Measurements from ENCODE around the gene ZNF668. TPM values are rescaled to one million over a fixed set of nuclear protein-coding genes. Genes with fewer than 3 reads are reported as not detected.

ZNF668 gene
- total RNA-seq, 1 donor from 2014 or later, result 23.1 TPM

DNA sequence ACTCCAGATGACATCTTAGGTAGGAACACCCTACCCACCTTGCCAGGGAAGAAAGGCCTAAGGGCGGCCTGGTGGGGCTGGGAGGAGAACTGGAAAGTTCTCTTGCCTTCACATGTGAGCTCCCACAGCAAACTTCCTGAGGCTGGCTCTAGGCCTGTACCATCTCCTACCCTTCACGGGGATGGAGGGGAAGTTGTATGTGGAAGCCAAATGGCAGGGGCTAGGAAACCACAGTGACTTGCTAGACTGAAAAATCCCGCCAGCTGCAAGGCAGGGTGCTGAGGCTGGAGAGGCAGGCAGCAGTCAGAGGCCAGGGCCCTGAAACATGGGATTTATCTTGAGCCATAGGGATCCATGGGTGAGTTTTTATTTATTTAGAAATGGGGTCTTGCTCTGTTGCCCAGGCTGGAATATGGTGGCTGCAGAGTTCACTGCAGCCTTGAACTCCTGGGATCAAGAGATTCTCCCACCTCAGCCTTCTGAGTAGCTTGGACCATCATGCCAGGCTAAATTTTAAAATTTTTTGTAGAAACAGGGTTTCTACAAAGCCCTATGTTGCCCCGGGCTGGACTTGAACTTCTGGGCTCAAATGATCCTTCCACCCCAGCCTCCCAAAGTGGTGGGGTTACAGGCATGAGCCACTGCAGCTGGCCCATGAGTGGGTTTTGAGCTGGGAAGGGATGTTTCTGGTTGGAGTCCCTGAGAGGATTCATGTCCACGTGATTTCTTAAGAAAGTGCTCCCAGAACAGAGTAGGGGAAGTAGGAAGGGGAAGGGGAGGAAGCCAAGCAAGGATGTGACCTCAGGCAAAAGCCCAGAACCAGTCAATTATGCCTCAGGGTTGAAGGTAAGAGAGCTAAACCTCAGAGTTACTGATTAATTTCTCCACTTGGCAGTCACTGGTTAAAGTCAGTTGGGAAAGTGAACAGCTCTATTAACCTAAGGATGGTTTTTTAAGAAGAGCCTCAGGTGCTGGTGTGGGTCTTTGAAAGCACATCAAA is 39.4 kb upstream of the ZNF668 start:
- peak; percentile 79 for DNase-seq (ENCODE audit: low read depth)
- TF ChIP-seq, protein P1, sequence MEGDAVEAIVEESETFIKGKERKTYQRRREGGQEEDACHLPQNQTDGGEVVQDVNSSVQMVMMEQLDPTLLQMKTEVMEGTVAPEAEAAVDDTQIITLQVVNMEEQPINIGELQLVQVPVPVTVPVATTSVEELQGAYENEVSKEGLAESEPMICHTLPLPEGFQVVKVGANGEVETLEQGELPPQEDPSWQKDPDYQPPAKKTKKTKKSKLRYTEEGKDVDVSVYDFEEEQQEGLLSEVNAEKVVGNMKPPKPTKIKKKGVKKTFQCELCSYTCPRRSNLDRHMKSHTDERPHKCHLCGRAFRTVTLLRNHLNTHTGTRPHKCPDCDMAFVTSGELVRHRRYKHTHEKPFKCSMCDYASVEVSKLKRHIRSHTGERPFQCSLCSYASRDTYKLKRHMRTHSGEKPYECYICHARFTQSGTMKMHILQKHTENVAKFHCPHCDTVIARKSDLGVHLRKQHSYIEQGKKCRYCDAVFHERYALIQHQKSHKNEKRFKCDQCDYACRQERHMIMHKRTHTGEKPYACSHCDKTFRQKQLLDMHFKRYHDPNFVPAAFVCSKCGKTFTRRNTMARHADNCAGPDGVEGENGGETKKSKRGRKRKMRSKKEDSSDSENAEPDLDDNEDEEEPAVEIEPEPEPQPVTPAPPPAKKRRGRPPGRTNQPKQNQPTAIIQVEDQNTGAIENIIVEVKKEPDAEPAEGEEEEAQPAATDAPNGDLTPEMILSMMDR (IDR thresholded peaks at IDR 0.05; ENCODE audit: insufficient read depth, low read length, poor library complexity, severe bottlenecking), result no peak
- Histone ChIP-seq H3K4me3 (ENCODE audit: low read depth, low read length) (no peak overlapping the region), H3K27me3 (ENCODE audit: control insufficient read depth, insufficient read depth, low read length) (no peaks in the 10 kb centered on the region), H3K36me3 (ENCODE audit: control insufficient read depth, insufficient read depth, low read length) (peaks cover 2% of the 10 kb centered on the region)

DNA sequence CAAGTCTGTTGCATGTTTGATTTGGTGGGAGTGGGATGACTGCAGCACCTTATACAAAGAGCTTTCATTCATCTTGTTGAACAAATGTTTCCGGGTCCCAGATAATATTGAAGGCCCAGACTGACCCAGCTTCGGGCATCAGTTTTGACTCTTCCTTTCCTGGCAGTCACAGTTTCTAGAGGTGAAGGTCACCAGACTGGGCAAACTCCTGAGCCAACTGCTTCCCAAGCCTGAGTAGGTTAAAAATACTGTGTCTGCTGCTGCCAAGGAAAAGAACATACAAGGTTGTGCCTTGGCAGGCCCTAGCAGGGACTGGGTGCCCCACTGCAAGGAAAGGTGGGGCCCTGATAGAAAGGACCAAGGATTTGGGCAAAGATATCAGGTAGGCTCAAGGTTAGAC is 38.7 kb upstream of the ZNF668 start:
- Histone ChIP-seq H3K27me3 (ENCODE audit: control insufficient read depth, insufficient read depth, low read length) (no peaks in the 10 kb centered on the region), H3K36me3 (ENCODE audit: control insufficient read depth, insufficient read depth, low read length) (peaks cover 2% of the 10 kb centered on the region), H3K4me3 (ENCODE audit: low read depth, low read length) (no peak overlapping the region)
- no peak for DNase-seq (ENCODE audit: low read depth)
- TF ChIP-seq, protein P1 (IDR thresholded peaks at IDR 0.05; ENCODE audit: insufficient read depth, low read length, poor library complexity, severe bottlenecking), result no peak

DNA sequence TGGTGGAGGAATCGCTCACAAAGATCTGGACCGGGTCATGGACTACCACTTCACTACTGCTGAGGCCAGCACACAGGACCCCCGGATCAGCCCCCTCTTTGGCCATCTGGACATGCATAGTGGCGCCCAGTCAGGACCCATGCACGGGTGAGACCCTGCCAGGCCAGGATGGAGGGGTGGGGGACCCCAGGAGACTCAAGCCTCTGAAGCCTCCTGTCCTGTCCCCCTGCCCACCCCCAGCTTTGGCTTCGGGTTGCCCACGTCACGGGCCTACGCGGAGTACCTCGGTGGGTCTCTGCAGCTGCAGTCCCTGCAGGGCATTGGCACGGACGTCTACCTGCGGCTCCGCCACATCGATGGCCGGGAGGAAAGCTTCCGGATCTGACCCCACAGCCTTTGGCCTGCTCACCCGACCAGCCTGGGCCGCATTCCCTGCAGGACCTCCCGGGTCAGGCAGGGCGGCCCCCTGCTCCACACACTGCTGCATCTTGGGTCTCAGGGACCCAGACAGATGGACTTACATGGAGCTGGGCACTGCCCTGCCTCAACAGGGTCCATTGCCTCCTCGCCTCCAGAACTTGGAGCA is 37.9 kb upstream of the ZNF668 start:
- TF ChIP-seq, protein P1 (IDR thresholded peaks at IDR 0.05; ENCODE audit: insufficient read depth, low read length, poor library complexity, severe bottlenecking), result no peak
- Histone ChIP-seq H3K4me3 (ENCODE audit: low read depth, low read length) (no peak overlapping the region), H3K36me3 (ENCODE audit: control insufficient read depth, insufficient read depth, low read length) (peaks cover 2% of the 10 kb centered on the region)

DNA sequence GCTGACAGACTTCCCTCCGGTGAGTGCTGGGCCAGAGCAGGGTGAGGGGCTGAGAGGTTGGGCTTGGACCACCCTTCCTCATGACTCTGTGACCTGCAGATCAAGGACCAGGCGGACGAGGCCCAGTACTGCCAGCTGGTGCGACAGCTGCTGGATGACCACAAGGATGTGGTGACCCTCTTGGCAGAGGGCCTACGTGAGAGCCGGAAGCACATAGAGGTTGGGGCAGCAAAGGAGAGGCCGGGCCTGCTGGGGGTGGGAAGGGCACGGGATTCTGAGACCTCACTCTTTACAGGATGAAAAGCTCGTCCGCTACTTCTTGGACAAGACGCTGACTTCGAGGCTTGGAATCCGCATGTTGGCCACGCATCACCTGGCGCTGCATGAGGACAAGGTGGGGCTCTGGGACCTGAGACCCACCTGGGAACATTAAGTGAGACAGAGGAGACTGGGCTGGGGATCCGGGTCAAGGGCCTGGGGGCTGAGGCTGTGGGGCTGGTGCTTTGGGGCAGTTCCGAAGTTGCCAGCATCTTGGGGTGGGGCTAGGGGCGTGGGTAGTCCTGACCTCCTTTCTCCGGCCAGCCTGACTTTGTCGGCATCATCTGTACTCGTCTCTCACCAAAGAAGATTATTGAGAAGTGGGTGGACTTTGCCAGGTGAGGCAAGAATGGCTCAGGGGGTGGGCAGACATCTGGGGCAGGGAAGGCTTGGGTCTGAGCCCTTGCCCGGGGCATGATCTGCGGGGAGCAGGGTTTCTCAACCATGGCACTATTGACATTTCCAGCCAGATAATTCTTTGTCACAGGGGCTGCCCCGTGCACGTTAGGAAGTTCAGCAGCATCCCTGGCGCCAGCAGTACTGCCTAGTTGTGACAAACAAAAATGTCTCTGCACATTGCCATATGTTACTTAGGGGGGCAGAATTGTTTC is 36.3 kb upstream of the ZNF668 start:
- no peak for DNase-seq (ENCODE audit: low read depth)
- TF ChIP-seq, protein P1 (IDR thresholded peaks at IDR 0.05; ENCODE audit: insufficient read depth, low read length, poor library complexity, severe bottlenecking), result no peak
- peaks cover 2% of the 10 kb centered on the region for H3K36me3 ChIP-seq (ENCODE audit: control insufficient read depth, insufficient read depth, low read length)
- H3K27me3 ChIP-seq (ENCODE audit: control insufficient read depth, insufficient read depth, low read length), result no peaks in the 10 kb centered on the region
- no peak overlapping the region for H3K4me3 ChIP-seq (ENCODE audit: low read depth, low read length)

More for the DNA sequence above, 37.9 kb upstream of the ZNF668 start:
- H3K27me3 ChIP-seq (ENCODE audit: control insufficient read depth, insufficient read depth, low read length), result no peaks in the 10 kb centered on the region
- no peak for DNase-seq (ENCODE audit: low read depth)

DNA sequence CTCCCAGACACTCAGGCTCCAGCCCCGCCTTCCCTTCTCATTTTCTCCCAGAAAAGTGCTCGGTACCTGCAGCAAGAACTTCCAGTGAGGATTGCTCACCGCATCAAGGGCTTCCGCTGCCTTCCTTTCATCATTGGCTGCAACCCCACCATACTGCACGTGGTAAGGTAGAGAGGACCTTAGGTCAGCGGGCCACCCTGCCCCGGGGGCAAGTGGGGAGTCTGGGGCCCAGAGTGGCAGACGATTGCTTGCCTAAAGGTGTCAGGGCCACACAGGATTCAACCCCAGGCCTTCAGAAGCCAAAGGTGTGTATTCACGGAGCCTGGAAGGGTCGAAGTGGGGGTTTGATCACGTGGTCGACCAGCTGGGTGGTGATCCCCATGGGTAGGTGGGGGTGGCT is 35.6 kb upstream of the ZNF668 start:
- DNase-seq (ENCODE audit: low read depth), result no peak
- TF ChIP-seq, protein P1 (IDR thresholded peaks at IDR 0.05; ENCODE audit: insufficient read depth, low read length, poor library complexity, severe bottlenecking), result no peak
- H3K36me3 ChIP-seq (ENCODE audit: control insufficient read depth, insufficient read depth, low read length), result peaks cover 2% of the 10 kb centered on the region
- no peaks in the 10 kb centered on the region for H3K27me3 ChIP-seq (ENCODE audit: control insufficient read depth, insufficient read depth, low read length)
- H3K4me3 ChIP-seq (ENCODE audit: low read depth, low read length), result no peak overlapping the region

Data from kidney epithelial cell (primary cell).